Adrenal gland (tissue), 12 donors: ENCODE measurements around the gene BRD2. TPM values are rescaled to one million over a fixed set of nuclear protein-coding genes. Genes with fewer than 3 reads are reported as not detected.

ENCODE experiments used
- DNase-seq, 7 donors: peaks; one replicate each; pipeline ENCODE4 v3.0.0-alpha.2; 2019 to 2020
- H3K27ac ChIP-seq, 5 donors: fragments of 200-600 bp; sonication (generic) in 4 of 5; 1 replicate in 3 of 5; 2 replicates in 2 of 5; pipeline versions ENCODE4 v1.5.1 to v1.8.0; 2016 to 2020; ENCODE audit warnings: mild to moderate bottlenecking in 1 of 5
- H3K27me3 ChIP-seq: fragments of 200-600 bp; 2 replicates; pipeline ENCODE4 v1.8.0; 2021
- H3K36me3 ChIP-seq, 2 donors: fragments of 200-600 bp; replicated peaks in 1 of 2; 1 replicate in 1 of 2; 2 replicates in 1 of 2; pipeline versions ENCODE4 v1.5.1 to v1.8.0; 2018 to 2022
- H3K4me1 ChIP-seq, 2 donors: fragments of 200-600 bp; replicated peaks in 1 of 2; 1 replicate in 1 of 2; 2 replicates in 1 of 2; pipeline versions ENCODE4 v1.5.1 to v1.8.0; 2018 to 2021
- H3K4me3 ChIP-seq, 4 donors: fragments of 200-600 bp; sonication (generic) in 3 of 4; one replicate each; pipeline ENCODE4 v1.5.1; 2016 to 2018
- H3K9me3 ChIP-seq, 3 donors: fragments of 200-600 bp; sonication (generic) in 1 of 3; replicated peaks in 1 of 3; 1 replicate in 2 of 3; 2 replicates in 1 of 3; pipeline versions ENCODE4 v1.5.1 to v1.8.0; 2016 to 2021
- POLR2A ChIP-seq, 2 donors: fragments of 450-650 bp; IDR thresholded peaks; one replicate each; pipeline ENCODE4 v1.6.1; 2017; ENCODE audit warnings: antibody characterized with exemption in 2 of 2, mild to moderate bottlenecking in 2 of 2, moderate library complexity in 1 of 2
- WGBS, 4 donors: extraction: QIAGEN DNeasy Blood & Tissue Kit in 2 of 4; methylation state at CpG; one replicate each; pipeline versions ENCODE4 v1.1.5 to v1.1.7; 2013 to 2017; 5-methylcytosine and 5-hydroxymethylcytosine counted together
- intact Hi-C, 2 donors: fragments of 100-400 bp; cut with DNase I; formaldehyde crosslinking; loops; one replicate each; pipeline versions ENCODE4 v1.14.1 to v1.15.0; 2022 to 2023
- polyA plus RNA-seq, 3 donors: library from polyadenylated mRNA; stranded (reverse); fragments of 200-250 nt in 2 of 3; fragments of 350-450 nt in 1 of 3; fragmentation: Illumina TruSeq in 1 of 3; extraction: RNeasy Lipid Tissue Mini Kit (QIAGEN cat#74804) in 1 of 3; gene quantifications; one replicate each; pipeline ENCODE4 v1.2.3, GENCODE V29; 2013 to 2014
- total RNA-seq, 9 donors: library from RNA; depleted of rRNA in 4 of 9; stranded (reverse); fragments of >200 nt in 4 of 9; fragments of 120-200 nt in 1 of 9; fragmentation: NEBNext Ultra II Directional in 1 of 9; extraction: Animal tissue kit (Norgen Biotek cat#: 25700) in 1 of 9; gene quantifications; one replicate each; pipeline versions ENCODE4 v1.1.0 to v1.2.4, GENCODE V29; 2013 to 2023
- TF ChIP-seq, protein P1 (sequence below), 6 experiments: fragments of 450-650 bp in 4 of 6; fragments of 200-600 bp in 2 of 6; sonication (generic) in 1 of 6; IDR thresholded peaks; 1 replicate in 5 of 6; 2 replicates in 1 of 6; pipeline versions ENCODE4 v1.5.1 to v1.8.0; 2016 to 2021; ENCODE audit warnings: antibody characterized with exemption in 6 of 6, mild to moderate bottlenecking in 2 of 6, moderate library complexity in 1 of 6
- donor health status: healthy with polysubstance abuse.
- donor health status: Bipolar disorder and iron deficiency.
- donor health status: DM: yes; HTN: yes; CAD: no.
- donor health status: DM: no; HTN: no; CAD: no.
- donor health status: DM: no; HTN: no; CAD: no.
- donor health status: DM: yes; HTN: yes; CAD: no.

Gene BRD2
- total and polyA plus RNA-seq, 12 donors: 127 to 288 (median 152) TPM

DNA sequence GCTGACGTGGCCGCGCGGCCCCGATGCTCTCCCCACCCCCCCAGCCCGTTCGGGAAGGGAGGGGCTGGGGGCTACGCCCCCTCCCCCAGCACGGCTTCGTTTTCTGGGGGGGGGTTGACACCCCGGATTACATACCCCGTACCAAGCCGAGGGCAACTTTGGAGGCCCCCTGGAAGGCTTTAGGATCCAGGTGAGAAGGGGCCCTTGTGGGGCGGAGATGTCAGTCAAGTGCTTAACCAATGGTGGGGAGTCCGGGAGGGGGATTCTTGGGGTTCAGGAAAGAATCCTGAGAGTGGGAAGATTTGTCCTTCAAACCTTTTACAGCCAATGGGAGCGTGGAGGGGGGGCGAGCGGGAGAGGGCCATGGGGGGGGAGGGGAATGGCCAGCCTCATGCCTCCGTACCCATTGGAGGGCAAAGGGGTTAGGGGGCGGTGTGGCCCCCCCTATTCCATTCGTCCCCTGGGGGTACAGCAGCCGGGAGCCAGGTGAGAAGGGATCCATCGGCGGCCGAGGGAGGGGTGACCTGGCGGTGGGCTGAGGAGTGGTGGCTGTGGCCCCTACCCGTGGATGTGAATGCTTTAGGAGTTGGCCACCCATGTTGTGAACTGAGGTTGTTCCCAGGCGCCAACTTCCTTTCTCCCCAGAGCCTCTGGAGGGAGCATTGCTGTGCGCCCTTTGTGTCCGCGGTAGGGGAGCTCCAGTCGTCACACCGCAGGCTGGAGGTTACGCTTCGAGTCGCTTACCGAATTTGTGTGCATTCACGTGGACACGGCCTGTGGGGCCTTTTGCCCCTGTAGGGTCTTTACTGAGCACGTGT lies 682 bp downstream of the BRD2 start:
- no peaks in the 10 kb centered on the region for H3K9me3 ChIP-seq
- H3K36me3 ChIP-seq: peaks cover 0 to 10% of the 10 kb centered on the region in 2 donors
- intact Hi-C loops: no loop called here
- H3K27ac ChIP-seq: peak overlapping the region; percentile 99 to 100 (median 100)
- H3K27me3 ChIP-seq: no peaks in the 10 kb centered on the region
- H3K4me1 ChIP-seq: peaks cover 11 to 25% of the 10 kb centered on the region in 2 donors
- WGBS, 4 donors: 0 to 10% (median 1%) methylated on average over 6 to 40 of the region's 40 CpGs
- peak overlapping the region; percentile 19 to 76 (median 66) for H3K4me3 ChIP-seq
- DNase-seq: peak; percentile 75 to 87 (median 82)
- TF ChIP-seq, protein P1, sequence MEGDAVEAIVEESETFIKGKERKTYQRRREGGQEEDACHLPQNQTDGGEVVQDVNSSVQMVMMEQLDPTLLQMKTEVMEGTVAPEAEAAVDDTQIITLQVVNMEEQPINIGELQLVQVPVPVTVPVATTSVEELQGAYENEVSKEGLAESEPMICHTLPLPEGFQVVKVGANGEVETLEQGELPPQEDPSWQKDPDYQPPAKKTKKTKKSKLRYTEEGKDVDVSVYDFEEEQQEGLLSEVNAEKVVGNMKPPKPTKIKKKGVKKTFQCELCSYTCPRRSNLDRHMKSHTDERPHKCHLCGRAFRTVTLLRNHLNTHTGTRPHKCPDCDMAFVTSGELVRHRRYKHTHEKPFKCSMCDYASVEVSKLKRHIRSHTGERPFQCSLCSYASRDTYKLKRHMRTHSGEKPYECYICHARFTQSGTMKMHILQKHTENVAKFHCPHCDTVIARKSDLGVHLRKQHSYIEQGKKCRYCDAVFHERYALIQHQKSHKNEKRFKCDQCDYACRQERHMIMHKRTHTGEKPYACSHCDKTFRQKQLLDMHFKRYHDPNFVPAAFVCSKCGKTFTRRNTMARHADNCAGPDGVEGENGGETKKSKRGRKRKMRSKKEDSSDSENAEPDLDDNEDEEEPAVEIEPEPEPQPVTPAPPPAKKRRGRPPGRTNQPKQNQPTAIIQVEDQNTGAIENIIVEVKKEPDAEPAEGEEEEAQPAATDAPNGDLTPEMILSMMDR (IDR thresholded peaks at IDR 0.05): peak in 1 of 6 experiments; percentile 16
- TF ChIP-seq POLR2A (IDR thresholded peaks at IDR 0.05): no peak

GRCh38 chr6:32969685-32970412 lies 1.5 kb downstream of the BRD2 start:
- peak; percentile 82 to 93 (median 88) for DNase-seq
- Histone ChIP-seq H3K4me1 (peaks cover 13 to 31% of the 10 kb centered on the region in 2 donors), H3K4me3 (peak overlapping the region; percentile 19 to 76 (median 49)), H3K27me3 (no peaks in the 10 kb centered on the region), H3K9me3 (no peaks in the 10 kb centered on the region), H3K27ac (peak overlapping the region; percentile 99 to 100 (median 100)), H3K36me3 (peaks cover 0 to 18% of the 10 kb centered on the region in 2 donors)
- WGBS, 4 donors: 0 to 1% (median 1%) methylated on average over 17 to 19 of the region's 19 CpGs
- TF ChIP-seq, protein P1 (IDR thresholded peaks at IDR 0.05): peak in 5 of 6 experiments; percentile 40 to 73 (median 55)
- TF ChIP-seq POLR2A (IDR thresholded peaks at IDR 0.05): peak in 1 of 2 donors; percentile 80
- intact Hi-C loops: loop anchor here in 1 of 2 donors (5.0 kb wide), 1 partner anchor 78 kb away; no protein-coding TSS in a partner anchor

GRCh38 chr6:32970413-32971241 lies 2.2 kb downstream of the BRD2 start:
- Histone ChIP-seq H3K27me3 (no peaks in the 10 kb centered on the region), H3K27ac (peak overlapping the region; percentile 99 to 100 (median 100)), H3K9me3 (no peaks in the 10 kb centered on the region), H3K4me1 (peaks cover 21 to 31% of the 10 kb centered on the region in 2 donors), H3K36me3 (peaks cover 0 to 24% of the 10 kb centered on the region in 2 donors), H3K4me3 (peak overlapping the region; percentile 73 to 90 (median 82))
- TF ChIP-seq, protein P1 (IDR thresholded peaks at IDR 0.05): no peak
- no peak for TF ChIP-seq POLR2A (IDR thresholded peaks at IDR 0.05)
- intact Hi-C loops: loop anchor here in 1 of 2 donors (5.0 kb wide), 1 partner anchor 78 kb away; no protein-coding TSS in a partner anchor
- WGBS, 4 donors: 0 to 1% (median 1%) methylated on average over 18 to 42 of the region's 43 CpGs
- peak; percentile 90 to 94 (median 91) for DNase-seq
